Psoas muscle (tissue), 8 donors: Measurements from ENCODE around the gene TMEM108. TPM values are rescaled to one million over a fixed set of nuclear protein-coding genes. Genes with fewer than 3 reads are reported as not detected.
A peak's percentile ranks its signal among the peaks of the same experiment; 100 is the strongest.

Experiments used
- ATAC-seq, 4 donors: fragments of 200-7000 bp; cut with Tn5 transposase; one replicate each; pipeline ENCODE4 v1.9.1; 2020; ENCODE audit warnings: moderate library complexity in 3 of 4, mild to moderate bottlenecking in 2 of 4
- DNase-seq, 2 donors: peaks; one replicate each; pipeline ENCODE4 v3.0.0-alpha.2; 2020
- H3K27ac ChIP-seq: fragments of 200-600 bp; one replicate; pipeline ENCODE4 v1.8.0; 2022
- H3K27me3 ChIP-seq, 3 donors: fragments of 200-600 bp in 1 of 3; one replicate each; pipeline versions ENCODE4 v1.6.1 to v1.8.0; 2013 to 2022; ENCODE audit warnings: low read length in 2 of 3, mild to moderate bottlenecking in 2 of 3, moderate library complexity in 1 of 3; ENCODE audit not compliant: insufficient read depth in 3 of 3
- H3K36me3 ChIP-seq, 2 donors: fragments of 200-600 bp in 1 of 2; one replicate each; pipeline versions ENCODE4 v1.6.1 to v1.8.0; 2013 to 2022; ENCODE audit warnings: low read depth in 1 of 2, mild to moderate bottlenecking in 1 of 2, moderate library complexity in 1 of 2; ENCODE audit not compliant: insufficient read depth in 1 of 2
- H3K4me1 ChIP-seq: fragments of 200-600 bp; one replicate; pipeline ENCODE4 v1.8.0; 2022
- H3K4me3 ChIP-seq: fragments of 200-600 bp; one replicate; pipeline ENCODE4 v1.8.0; 2022; ENCODE audit warnings: mild to moderate bottlenecking
- H3K9me3 ChIP-seq: fragments of 200-600 bp; one replicate; pipeline ENCODE4 v1.8.0; 2022
- CTCF ChIP-seq: fragments of 200-600 bp; IDR thresholded peaks from one replicate; pipeline ENCODE4 v1.8.0; 2022; ENCODE audit warnings: antibody characterized with exemption
- WGBS, 3 donors: extraction: QIAGEN DNeasy Blood & Tissue Kit; methylation state at CpG; one replicate each; pipeline versions ENCODE4 v1.1.6 to v1.1.7; 2013; 5-methylcytosine and 5-hydroxymethylcytosine counted together
- intact Hi-C, 2 donors: fragments of 100-400 bp; cut with DNase I; formaldehyde crosslinking; loops; one replicate each; pipeline versions ENCODE4 v1.11.0 to v1.14.2; 2022
- polyA plus RNA-seq, 3 donors: library from polyadenylated mRNA; stranded (reverse); fragments of 200-250 nt; gene quantifications; one replicate each; pipeline ENCODE4 v1.2.3, GENCODE V29; 2013
- total RNA-seq, 4 donors: library from RNA; stranded (reverse); fragmentation: NEBNext Ultra II Directional in 2 of 4; extraction: Animal tissue kit (Norgen Biotek cat#: 25700) in 2 of 4; gene quantifications; one replicate each; pipeline versions ENCODE4 v1.2.1 to v1.2.4, GENCODE V29; 2021 to 2023
- donor health status: healthy with polysubstance abuse.
- donor health status: DM: no; HTN: no; CAD: no; lungs with moderate emphysema.
- donor health status: Bipolar disorder and iron deficiency.
- donor health status: healthy.
- donor health status: DM: yes; HTN: yes; CAD: no.
- donor health status: DM: no; HTN: no; CAD: no.
- donor health status: DM: no; HTN: no; CAD: no.
- donor health status: DM: yes; HTN: yes; CAD: no.

Gene TMEM108
- total and polyA plus RNA-seq, 7 donors, result 2.4 to 10.5 (median 6.5) TPM

- intact Hi-C loops, result no loop called here
- TF ChIP-seq CTCF, result no peak
Measured at GRCh38 chr3:133162265-133162664, 124.1 kb downstream of the TMEM108 start.

GRCh38 chr3:133162670-133163305, 124.6 kb downstream of the TMEM108 start:
- 37 to 44% (median 44%) methylated on average over 3 of the region's 3 CpGs for WGBS, 3 donors
- Histone ChIP-seq H3K4me1 (no peaks in the 10 kb centered on the region), H3K27ac (no peak overlapping the region), H3K9me3 (no peaks in the 10 kb centered on the region), H3K27me3 (no peaks in the 10 kb centered on the region), H3K36me3 (no peaks in the 10 kb centered on the region), H3K4me3 (no peak overlapping the region)
- intact Hi-C loops, result no loop called here
- TF ChIP-seq CTCF, result no peak
- ATAC-seq (no peak), DNase-seq (no peak)

More at GRCh38 chr3:133162265-133162664, 124.1 kb downstream of the TMEM108 start:
- H3K27me3 ChIP-seq, result no peaks in the 10 kb centered on the region
- no peak overlapping the region for H3K27ac ChIP-seq
- no peak overlapping the region for H3K4me3 ChIP-seq
- H3K36me3 ChIP-seq, result no peaks in the 10 kb centered on the region
- H3K9me3 ChIP-seq, result no peaks in the 10 kb centered on the region
- DNase-seq (no peak), ATAC-seq (no peak)
- no peaks in the 10 kb centered on the region for H3K4me1 ChIP-seq

- H3K27ac ChIP-seq, result no peak overlapping the region
- H3K4me3 ChIP-seq, result no peak overlapping the region
- no peaks in the 10 kb centered on the region for H3K36me3 ChIP-seq
- DNase-seq (peak in 1 of 2 donors; percentile 41), ATAC-seq (no peak)
- WGBS, 3 donors, result 94 to 96% (median 95%) methylated on average over 16 to 36 of the region's 36 CpGs
- intact Hi-C loops, result no loop called here
- H3K27me3 ChIP-seq, result no peaks in the 10 kb centered on the region
- TF ChIP-seq CTCF, result no peak
- no peaks in the 10 kb centered on the region for H3K4me1 ChIP-seq
- no peaks in the 10 kb centered on the region for H3K9me3 ChIP-seq
Measured at GRCh38 chr3:133167340-133168024, 129.3 kb downstream of the TMEM108 start.

GRCh38 chr3:133168025-133168401, 129.8 kb downstream of the TMEM108 start:
- WGBS, 3 donors, result 95 to 100% (median 100%) methylated on average over 1 of the region's 1 CpG
- H3K4me1 ChIP-seq, result no peaks in the 10 kb centered on the region
- intact Hi-C loops, result no loop called here

More at GRCh38 chr3:133168025-133168401, 129.8 kb downstream of the TMEM108 start:
- Histone ChIP-seq H3K4me3 (no peak overlapping the region), H3K27me3 (no peaks in the 10 kb centered on the region), H3K9me3 (no peaks in the 10 kb centered on the region), H3K36me3 (no peaks in the 10 kb centered on the region), H3K27ac (no peak overlapping the region)
- ATAC-seq (no peak), DNase-seq (no peak)
- TF ChIP-seq CTCF, result no peak
